Activated CD4-positive, alpha-beta T cell treated with anti-CD3 and anti-CD28 coated beads, Interleukin-2, Interleukin-4, amounts not matched to agents 100 ng/mL and 50 ng/mL, durations not matched to agents 16 hours and 8 hours (primary cell): Measurements from ENCODE around the gene TRPC6.
"Not testable (repeated sequence)": the region's sequence is repeated elsewhere in the genome, so short reads cannot be mapped to it uniquely, and the experiment has no call there.

ENCODE experiments used
- DNase-seq: peaks from one replicate; pipeline ENCODE4 v3.0.0-alpha.2; 2020; ENCODE audit warnings: low spot score

The TRPC6 gene

DNA sequence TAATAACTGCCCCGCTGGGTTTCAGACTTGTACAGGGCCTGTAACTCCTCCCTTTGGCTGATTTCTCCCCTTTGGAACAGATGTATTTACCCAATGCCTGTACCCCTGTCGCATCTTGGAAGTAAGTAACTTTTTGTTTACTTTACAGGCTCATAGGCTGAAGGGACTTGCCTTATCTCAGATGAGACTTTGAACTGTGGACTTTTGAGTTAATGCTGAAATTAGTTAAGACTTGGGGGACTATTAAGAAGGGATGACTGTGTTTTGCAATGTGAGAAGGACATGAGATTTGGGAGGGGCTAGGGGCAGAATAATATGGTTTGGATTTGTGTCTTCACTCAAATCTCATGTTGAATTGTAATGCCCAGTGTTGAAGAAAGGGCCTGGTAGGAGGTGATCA lies 62.0 kb downstream of the TRPC6 start:
- no peak for DNase-seq

DNA sequence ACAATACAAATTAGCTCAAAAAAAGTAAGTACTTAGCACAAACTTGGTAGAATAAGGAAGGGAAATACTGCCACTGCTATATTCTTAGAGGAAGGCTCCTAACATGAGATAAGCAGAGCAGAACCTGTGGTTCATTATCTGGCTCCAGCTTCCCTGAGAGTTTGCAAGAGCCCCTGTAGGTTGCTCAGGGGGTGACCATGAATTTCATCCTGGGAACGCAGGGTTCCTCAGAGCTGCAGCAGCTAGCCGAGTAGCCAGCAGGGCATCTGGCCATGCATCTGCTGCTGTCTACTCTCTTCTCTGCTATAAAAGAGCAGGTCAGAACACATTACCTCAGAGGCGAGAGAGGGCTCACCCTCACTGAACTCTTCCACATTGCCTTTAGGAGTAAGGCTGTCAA lies 67.3 kb downstream of the TRPC6 start:
- DNase-seq: no peak

DNA sequence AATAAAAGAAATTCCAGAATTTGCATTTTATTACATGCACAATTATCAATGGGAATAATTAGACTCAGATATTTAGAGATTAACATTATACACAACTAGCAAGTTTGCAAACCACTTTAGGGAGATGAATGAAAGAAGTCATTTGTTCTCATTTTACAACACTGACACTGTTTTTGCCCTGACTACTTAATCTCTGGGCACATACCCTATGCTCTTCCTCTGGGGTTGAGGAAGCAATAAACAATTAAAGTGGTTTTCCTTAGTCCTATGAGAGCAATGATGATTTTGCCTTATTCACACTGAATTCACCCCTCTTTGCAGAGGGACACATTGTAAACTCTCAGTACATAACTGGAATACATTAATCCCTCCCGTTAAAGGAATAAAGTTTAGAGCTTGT lies 72.7 kb downstream of the TRPC6 start:
- DNase-seq: no peak

GRCh38 chr11:101510591-101510990 lies 73.2 kb downstream of the TRPC6 start:
- no peak for DNase-seq

DNA sequence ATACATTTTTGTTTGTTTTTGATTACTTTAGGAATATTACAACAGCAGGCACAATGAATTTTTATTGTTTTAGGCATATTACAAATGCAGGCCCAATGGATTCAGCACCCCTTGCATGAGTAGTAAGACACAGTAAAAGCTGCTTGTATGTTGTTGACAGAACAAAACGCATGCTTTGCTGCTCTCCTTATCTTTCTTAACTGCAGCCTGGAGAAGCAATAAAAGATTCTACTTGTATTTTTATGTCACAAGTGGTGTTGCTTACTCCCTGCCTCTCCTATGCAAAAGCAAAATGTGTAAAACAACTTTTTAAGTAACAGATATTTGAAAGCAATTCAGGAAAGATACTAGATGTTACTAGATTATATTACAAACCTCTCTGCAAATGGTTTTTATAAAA lies 73.9 kb downstream of the TRPC6 start:
- no peak for DNase-seq

DNA sequence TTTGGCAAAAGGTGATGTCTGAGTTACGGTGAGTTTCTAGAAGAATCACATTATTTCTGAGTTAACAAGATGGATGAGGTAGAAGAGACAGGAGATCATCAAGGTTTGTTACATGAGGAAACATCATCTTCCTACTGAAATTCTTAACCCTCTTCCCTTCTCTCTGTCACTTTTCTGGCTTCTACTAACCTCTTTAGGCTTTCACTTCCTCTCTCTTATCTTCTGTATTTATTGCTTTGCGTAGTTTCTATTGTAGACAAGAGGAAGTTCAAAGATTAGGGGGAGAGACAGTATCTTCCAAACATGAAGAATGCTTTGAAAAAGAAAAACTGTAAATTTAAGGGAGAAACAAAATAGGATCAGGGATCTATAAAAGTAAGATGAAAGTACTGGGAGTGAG lies 75.4 kb downstream of the TRPC6 start:
- DNase-seq: no peak

DNA sequence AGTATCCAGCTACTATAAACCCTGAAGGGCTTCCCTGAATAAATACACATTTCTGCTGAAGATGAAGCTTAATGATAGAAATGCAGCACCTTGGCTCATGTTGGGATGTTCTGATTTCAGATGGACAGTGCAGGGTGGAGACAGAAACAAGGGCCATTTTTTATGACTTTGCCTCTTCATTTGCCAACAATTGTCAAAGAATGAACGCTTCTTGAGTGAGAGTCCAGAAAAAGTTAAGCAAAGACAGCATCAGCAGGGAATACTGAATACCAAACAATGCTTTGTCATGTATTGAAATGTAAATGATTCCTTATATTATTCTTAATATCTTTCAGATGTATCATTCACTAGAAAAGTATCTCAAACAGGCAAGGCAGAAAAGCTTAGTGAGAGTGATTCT lies 84.9 kb downstream of the TRPC6 start:
- DNase-seq: no peak

GRCh38 chr11:101497291-101497690 lies 86.5 kb downstream of the TRPC6 start:
- DNase-seq: no peak

GRCh38 chr11:101487775-101488174 lies 96.0 kb downstream of the TRPC6 start:
- DNase-seq: no peak

- DNase-seq: no peak
Observed at GRCh38 chr11:101482556-101483124, 101.2 kb downstream of the TRPC6 start.

- no peak for DNase-seq
Observed at GRCh38 chr11:101478587-101479369, 105.0 kb downstream of the TRPC6 start.

- no peak for DNase-seq
Observed at GRCh38 chr11:101477926-101478325, 105.9 kb downstream of the TRPC6 start.

- DNase-seq: no peak
Observed at GRCh38 chr11:101476191-101476590, 107.6 kb downstream of the TRPC6 start.

DNA sequence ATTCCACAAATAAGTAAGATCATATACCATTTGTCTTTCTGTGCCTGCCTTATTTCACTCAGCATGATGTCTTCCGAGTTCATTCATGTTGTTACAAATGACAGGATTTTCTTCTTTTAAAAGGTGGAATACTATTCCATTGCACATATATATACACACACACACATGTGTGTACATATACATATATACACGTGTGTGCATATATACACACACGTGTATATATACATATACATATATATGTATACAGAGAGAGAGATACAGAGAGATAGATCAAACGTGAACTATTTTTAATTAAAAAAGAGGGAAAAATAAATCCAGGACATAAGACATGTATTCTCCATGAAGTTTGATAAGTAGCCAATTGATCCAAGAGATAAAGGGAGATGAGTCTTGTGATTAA lies 108.1 kb downstream of the TRPC6 start:
- DNase-seq: no peak

DNA sequence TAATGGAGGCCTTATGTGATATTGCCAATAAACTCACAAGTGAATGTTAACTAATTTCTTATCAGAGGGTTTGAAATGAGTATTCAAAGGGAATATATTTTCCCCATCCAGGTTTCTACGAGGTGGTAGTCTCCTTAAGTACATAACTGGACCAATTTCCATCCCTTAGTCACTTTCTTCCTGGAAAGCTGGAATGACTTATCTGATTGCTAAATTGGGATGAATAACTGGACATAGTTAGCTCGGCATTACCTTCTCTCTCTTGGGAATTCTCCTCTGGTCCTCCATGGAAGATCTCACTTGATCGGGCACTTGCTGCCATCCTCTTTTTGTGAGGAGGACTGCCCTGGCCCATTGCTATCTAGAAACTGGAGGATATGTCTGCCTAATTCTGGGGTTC lies 109.1 kb downstream of the TRPC6 start:
- DNase-seq: no peak

DNA sequence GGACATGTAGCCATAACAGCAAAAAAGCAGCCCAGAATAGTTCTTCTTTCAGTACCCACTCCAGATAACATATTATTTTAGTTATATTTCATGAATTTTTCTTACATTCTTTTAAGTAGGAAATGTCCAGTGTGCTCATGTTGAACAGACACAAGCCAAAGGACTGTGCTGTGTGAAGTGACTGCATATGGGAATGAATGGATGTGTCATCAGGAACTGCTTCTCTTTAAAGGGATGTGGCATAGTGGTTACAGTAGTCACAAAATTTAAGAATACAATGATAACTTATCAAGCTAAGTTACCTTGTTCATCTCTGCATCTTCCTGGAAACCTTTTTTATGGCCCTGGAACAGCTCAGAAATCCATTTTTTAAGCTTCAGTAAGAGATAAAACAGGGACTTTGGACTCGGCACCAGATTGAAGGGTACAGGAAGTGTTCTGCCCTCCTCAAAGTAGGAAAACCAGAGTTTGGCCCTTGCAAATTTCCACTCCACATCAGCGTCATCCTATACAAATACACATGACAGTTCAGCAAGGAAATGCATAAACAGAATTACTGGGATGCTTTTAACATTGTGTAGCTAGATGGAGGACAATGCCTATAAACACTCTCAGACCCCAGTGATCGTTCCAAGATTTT lies 112.8 kb downstream of the TRPC6 start:
- DNase-seq: no peak

DNA sequence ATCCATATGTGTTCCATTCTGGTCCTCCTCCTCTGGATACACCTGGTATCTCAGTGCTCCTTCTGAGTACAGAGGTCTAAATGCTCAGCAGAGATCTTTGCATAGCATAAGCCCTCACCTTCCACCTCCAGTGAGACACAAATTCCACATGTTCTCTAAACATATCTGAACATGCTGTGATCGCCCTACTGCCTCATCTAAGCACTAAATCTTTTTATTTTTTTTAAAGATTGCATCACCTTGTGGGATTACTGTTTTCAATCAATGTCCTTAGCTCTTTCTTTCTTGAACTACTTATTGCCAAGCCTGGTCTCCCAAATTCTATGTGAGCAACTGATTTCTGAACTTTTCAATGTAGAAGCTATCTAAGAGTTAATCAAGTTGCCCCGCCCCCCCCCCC lies 113.4 kb downstream of the TRPC6 start:
- DNase-seq: no peak

DNA sequence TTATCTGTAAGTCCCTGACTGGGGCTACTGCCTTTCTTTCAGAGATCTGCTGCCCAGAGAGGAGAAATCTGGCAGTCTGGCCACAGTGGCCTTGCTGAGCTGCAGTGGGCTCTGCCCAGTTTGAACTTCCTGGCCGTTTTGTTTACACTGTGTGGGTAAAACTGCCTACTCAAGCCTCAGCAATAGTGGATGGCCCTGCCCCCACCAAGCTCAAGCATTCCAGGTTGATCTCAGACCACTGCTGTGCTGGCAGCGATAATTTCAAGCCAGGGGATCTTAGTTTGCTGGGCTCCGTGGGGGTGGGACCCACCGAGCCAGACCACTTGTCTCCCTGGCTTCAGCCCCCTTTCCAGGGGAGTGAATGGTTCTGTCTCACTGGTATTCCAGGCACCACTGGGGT lies 117.5 kb downstream of the TRPC6 start:
- no peak for DNase-seq

- DNase-seq: not testable (repeated sequence)
Observed at GRCh38 chr11:101464388-101464787, 119.4 kb downstream of the TRPC6 start.

GRCh38 chr11:101459020-101459419 lies 124.8 kb downstream of the TRPC6 start:
- DNase-seq: no peak

DNA sequence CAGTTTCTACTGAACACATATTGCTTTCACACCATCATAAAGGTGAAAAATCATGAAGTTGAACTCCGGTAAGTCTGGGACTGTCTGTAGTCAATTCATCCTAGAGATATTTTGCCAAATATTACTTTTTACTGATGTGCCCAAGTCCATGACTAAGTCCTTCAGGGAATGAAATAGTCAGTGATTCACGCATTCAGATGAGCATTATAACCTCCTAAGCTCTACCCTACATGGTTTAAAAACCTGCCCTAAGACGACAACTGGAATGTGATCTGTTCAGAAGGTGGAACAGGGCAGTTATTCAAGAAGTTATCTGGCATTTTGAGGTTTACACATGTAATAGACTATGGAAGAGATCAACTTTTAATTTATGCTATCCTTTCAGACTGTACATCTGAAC lies 125.6 kb downstream of the TRPC6 start:
- DNase-seq: no peak

GRCh38 chr11:101456812-101457211 lies 127.0 kb downstream of the TRPC6 start:
- no peak for DNase-seq

- no peak for DNase-seq
Observed at GRCh38 chr11:101453682-101454081, 130.1 kb downstream of the TRPC6 start.
